ENCODE results near the gene DMRTA1.
"Not testable (repeated sequence)": the region's sequence is repeated elsewhere in the genome, so short reads cannot be mapped to it uniquely, and the experiment has no call there.

The DMRTA1 gene

DNA sequence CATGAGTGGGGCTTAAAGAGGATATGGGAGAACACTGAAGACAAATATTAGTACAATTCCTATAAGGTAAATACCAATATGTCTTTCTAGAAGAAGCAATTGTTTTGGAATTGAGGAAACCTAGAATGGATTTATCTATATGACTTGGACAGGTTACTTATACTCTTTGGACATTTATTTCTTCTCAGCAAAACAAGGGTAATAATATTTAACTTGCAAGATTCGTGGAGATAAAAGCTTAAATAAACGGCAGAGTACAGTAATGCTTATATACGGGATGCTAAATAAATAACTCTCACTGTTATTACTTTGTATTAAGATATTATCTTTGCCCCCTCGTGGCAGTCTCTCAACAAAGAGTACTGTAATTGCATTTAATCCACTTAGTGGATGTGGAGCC is 8.6 kb downstream of the DMRTA1 start:
- H3K4me3 ChIP-seq (ENCODE audit: low read depth, low read length) = no peak overlapping the region
- no peak for DNase-seq (ENCODE audit: low read depth)
- in situ Hi-C loops (cut with HindIII; ENCODE audit: low sequenced_read_pairs) = no loop called here
- TF ChIP-seq, protein P1, sequence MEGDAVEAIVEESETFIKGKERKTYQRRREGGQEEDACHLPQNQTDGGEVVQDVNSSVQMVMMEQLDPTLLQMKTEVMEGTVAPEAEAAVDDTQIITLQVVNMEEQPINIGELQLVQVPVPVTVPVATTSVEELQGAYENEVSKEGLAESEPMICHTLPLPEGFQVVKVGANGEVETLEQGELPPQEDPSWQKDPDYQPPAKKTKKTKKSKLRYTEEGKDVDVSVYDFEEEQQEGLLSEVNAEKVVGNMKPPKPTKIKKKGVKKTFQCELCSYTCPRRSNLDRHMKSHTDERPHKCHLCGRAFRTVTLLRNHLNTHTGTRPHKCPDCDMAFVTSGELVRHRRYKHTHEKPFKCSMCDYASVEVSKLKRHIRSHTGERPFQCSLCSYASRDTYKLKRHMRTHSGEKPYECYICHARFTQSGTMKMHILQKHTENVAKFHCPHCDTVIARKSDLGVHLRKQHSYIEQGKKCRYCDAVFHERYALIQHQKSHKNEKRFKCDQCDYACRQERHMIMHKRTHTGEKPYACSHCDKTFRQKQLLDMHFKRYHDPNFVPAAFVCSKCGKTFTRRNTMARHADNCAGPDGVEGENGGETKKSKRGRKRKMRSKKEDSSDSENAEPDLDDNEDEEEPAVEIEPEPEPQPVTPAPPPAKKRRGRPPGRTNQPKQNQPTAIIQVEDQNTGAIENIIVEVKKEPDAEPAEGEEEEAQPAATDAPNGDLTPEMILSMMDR (IDR thresholded peaks at IDR 0.05; ENCODE audit: low read depth, low read length, missing control alignments) = no peak

DNA sequence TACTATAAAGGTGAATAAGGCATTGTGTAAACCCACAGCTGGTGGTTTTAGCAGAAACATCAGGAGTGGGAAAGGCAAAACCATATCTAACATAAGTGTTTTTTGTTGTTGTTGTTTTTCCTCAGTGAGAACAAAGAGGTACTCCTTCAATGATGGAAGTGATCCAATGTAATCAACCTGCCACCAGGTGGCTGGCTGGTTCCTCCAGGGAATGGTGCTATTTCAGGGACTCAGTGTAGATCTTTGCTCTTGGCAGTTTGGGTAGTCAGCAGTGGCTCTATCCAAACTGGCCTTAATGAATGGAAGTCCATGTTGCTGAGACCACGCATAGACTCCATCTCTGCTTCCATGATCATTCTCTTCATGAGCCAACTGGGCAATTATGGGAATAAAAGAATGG is 10.8 kb downstream of the DMRTA1 start:
- no peak overlapping the region for H3K4me3 ChIP-seq (ENCODE audit: low read depth, low read length)
- TF ChIP-seq, protein P1 (IDR thresholded peaks at IDR 0.05; ENCODE audit: low read depth, low read length, missing control alignments) = no peak
- DNase-seq (ENCODE audit: low read depth) = no peak
- in situ Hi-C loops (cut with HindIII; ENCODE audit: low sequenced_read_pairs) = no loop called here

DNA sequence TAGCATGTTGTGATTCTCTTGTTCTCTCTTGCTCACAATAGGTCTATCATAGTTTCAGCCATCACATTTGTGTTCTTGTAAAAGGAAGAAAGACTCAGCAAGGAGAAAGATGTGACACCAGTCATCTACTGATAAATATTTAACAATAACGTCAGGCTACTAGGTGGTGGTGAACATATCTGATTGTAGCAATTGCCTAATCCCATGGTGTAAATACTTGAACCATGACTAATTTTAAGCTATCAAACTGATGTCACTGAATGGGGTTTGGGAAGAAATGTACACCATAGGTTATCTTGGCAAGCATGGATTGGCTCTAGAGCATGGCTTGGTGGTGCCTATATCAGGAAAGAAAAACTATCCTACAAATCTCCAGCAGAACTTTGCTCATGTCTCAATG is 16.6 kb downstream of the DMRTA1 start:
- H3K4me3 ChIP-seq (ENCODE audit: low read depth, low read length) = no peak overlapping the region
- TF ChIP-seq, protein P1 (IDR thresholded peaks at IDR 0.05; ENCODE audit: low read depth, low read length, missing control alignments) = no peak
- no peak for DNase-seq (ENCODE audit: low read depth)
- in situ Hi-C loops (cut with HindIII; ENCODE audit: low sequenced_read_pairs) = no loop called here

DNA sequence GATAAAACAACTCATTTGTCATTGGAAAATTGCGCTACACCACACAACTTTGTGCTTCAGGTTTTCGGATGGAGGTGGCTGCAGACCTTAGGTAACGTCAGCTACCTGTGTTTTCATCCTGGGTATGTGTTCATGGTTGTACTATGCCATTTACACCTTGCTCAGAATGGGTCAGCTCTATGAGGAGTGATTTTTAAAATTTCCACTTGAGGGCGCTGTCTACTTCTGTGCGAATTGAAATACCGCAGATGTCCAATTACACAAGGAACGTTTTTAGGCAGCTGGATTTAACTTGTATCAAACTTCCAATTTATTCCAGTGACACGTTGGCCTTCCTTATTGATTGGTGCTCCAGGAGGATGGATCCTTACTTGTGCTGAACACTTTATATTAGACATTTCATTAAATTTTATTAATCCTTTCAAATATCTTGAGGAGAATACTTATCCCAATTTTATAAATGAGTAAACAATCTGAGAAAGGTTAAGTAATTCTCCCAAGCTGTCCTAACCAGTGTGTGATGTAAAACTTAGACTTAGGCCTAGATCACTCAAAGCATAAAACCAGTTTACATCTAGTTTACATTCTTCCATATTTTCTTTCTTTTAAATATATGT is 23.4 kb downstream of the DMRTA1 start:
- no peak for DNase-seq (ENCODE audit: low read depth)

DNA sequence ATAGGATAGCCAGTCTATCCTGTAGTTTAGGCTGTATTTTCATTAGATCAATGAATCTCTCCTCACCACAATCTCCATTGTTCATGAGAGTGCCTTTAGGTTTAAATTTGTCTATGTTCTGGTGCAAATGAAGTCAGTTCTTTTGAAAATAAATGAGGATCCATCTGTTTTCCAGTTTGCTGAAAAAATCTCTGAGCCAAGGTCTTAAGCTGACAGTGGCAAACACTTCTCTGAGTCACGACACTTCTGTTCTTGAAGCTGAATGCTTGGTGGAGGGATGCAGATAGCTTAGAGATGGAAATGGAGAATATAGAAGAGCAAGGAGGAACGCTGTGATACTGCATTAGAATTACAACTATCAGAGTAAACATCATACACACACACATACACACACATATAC is 34.9 kb downstream of the DMRTA1 start:
- no peak overlapping the region for H3K4me3 ChIP-seq (ENCODE audit: low read depth, low read length)
- no peak for DNase-seq (ENCODE audit: low read depth)
- TF ChIP-seq, protein P1 (IDR thresholded peaks at IDR 0.05; ENCODE audit: low read depth, low read length, missing control alignments) = no peak
- in situ Hi-C loops (cut with HindIII; ENCODE audit: low sequenced_read_pairs) = no loop called here

More for the DNA sequence above, 23.4 kb downstream of the DMRTA1 start:
- TF ChIP-seq, protein P1 (IDR thresholded peaks at IDR 0.05; ENCODE audit: low read depth, low read length, missing control alignments) = peak; percentile 72
- H3K4me3 ChIP-seq (ENCODE audit: low read depth, low read length) = no peak overlapping the region
- in situ Hi-C loops (cut with HindIII; ENCODE audit: low sequenced_read_pairs) = no loop called here

DNA sequence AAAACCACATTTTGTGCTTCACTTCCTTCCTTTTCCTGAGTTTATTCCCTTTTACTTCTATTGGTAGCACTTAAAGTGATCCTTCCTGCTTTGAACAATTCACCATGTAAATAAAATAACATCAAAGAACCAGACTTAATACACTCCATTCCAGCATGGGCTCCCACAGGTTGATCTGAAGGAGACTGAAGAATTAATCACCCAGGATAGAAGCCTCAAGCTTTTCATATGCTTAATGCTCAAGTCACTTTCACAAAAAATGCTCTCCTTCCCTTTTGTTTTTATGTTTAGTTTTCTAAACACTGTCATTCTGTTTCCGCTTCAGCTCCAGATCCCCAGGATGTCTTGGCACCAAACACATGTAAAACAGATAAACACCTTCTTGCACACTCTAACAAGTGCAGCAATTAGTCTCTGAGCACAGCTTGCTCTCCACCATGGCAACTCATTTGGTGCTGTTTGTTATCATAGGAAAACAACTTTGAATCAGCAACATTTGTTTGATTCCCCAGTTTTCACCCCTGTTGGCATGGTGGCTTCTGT is 37.0 kb downstream of the DMRTA1 start:
- H3K4me3 ChIP-seq (ENCODE audit: low read depth, low read length) = no peak overlapping the region
- TF ChIP-seq, protein P1 (IDR thresholded peaks at IDR 0.05; ENCODE audit: low read depth, low read length, missing control alignments) = no peak
- in situ Hi-C loops (cut with HindIII; ENCODE audit: low sequenced_read_pairs) = no loop called here
- DNase-seq (ENCODE audit: low read depth) = no peak

DNA sequence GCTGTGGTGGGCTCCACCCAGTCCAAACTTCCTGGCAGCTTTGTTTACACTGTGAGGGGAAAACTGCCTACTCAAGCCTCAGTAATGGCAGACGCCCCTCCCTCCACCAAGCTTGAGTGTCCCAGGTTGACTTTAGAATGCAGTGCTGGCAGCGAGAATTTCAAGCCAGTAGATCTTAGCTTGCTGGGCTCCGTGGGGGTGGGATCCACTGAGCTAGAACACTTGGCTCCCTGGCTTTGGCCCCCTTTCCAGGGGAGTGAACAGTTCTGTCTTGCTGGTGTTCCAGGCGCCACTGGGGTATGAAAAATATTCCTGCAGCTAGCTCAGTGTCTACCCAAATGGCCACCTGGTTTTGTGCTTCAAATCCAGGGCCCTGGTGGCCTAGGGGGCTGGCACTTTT is 49.6 kb downstream of the DMRTA1 start:
- in situ Hi-C loops (cut with HindIII; ENCODE audit: low sequenced_read_pairs); DNase-seq (ENCODE audit: low read depth); H3K4me3 ChIP-seq (ENCODE audit: low read depth, low read length): not testable (repeated sequence)
